Measurements from ENCODE around the gene SDHA.

GRCh38 chr5:305459-305858, 87.3 kb downstream of the SDHA start:
- TF ChIP-seq YY1 (IDR thresholded peaks at IDR 0.05; ENCODE audit: low read depth) (no peak), TCF12 (IDR thresholded peaks at IDR 0.05; ENCODE audit: low read depth) (no peak), EP300 (IDR thresholded peaks at IDR 0.05; ENCODE audit: borderline replicate concordance) (no peak), REST (IDR thresholded peaks at IDR 0.05; ENCODE audit: low read depth) (no peak), NFIC (IDR thresholded peaks at IDR 0.05) (no peak), CREB1 (IDR thresholded peaks at IDR 0.05; ENCODE audit: low read depth) (no peak), TAF1 (IDR thresholded peaks at IDR 0.05; ENCODE audit: low read depth) (no peak), EGR1 (IDR thresholded peaks at IDR 0.05) (no peak), RAD21 (IDR thresholded peaks at IDR 0.05; ENCODE audit: low read depth) (no peak), FOXM1 (IDR thresholded peaks at IDR 0.05; ENCODE audit: borderline replicate concordance, low read depth) (no peak), CEBPB (IDR thresholded peaks at IDR 0.05) (no peak)
- TF ChIP-seq, protein P1, sequence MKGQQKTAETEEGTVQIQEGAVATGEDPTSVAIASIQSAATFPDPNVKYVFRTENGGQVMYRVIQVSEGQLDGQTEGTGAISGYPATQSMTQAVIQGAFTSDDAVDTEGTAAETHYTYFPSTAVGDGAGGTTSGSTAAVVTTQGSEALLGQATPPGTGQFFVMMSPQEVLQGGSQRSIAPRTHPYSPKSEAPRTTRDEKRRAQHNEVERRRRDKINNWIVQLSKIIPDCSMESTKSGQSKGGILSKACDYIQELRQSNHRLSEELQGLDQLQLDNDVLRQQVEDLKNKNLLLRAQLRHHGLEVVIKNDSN (IDR thresholded peaks at IDR 0.05) = no peak
- TF ChIP-seq, protein P2, sequence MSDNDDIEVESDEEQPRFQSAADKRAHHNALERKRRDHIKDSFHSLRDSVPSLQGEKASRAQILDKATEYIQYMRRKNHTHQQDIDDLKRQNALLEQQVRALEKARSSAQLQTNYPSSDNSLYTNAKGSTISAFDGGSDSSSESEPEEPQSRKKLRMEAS (IDR thresholded peaks at IDR 0.05) = no peak
